Adrenal gland (tissue), 12 donors: ENCODE results near the gene NEIL3. TPM values are rescaled to one million over a fixed set of nuclear protein-coding genes. Genes with fewer than 3 reads are reported as not detected.

Experiments
- DNase-seq, 7 donors: peaks; one replicate each; pipeline ENCODE4 v3.0.0-alpha.2; 2019 to 2020
- H3K27ac ChIP-seq, 5 donors: fragments of 200-600 bp; sonication (generic) in 4 of 5; 1 replicate in 3 of 5; 2 replicates in 2 of 5; pipeline versions ENCODE4 v1.5.1 to v1.8.0; 2016 to 2020; ENCODE audit warnings: mild to moderate bottlenecking in 1 of 5
- H3K27me3 ChIP-seq: fragments of 200-600 bp; 2 replicates; pipeline ENCODE4 v1.8.0; 2021
- H3K36me3 ChIP-seq, 2 donors: fragments of 200-600 bp; replicated peaks in 1 of 2; 1 replicate in 1 of 2; 2 replicates in 1 of 2; pipeline versions ENCODE4 v1.5.1 to v1.8.0; 2018 to 2022
- H3K4me1 ChIP-seq, 2 donors: fragments of 200-600 bp; replicated peaks in 1 of 2; 1 replicate in 1 of 2; 2 replicates in 1 of 2; pipeline versions ENCODE4 v1.5.1 to v1.8.0; 2018 to 2021
- H3K4me3 ChIP-seq, 4 donors: fragments of 200-600 bp; sonication (generic) in 3 of 4; one replicate each; pipeline ENCODE4 v1.5.1; 2016 to 2018
- H3K9me3 ChIP-seq, 3 donors: fragments of 200-600 bp; sonication (generic) in 1 of 3; replicated peaks in 1 of 3; 1 replicate in 2 of 3; 2 replicates in 1 of 3; pipeline versions ENCODE4 v1.5.1 to v1.8.0; 2016 to 2021
- POLR2A ChIP-seq, 2 donors: fragments of 450-650 bp; IDR thresholded peaks; one replicate each; pipeline ENCODE4 v1.6.1; 2017; ENCODE audit warnings: antibody characterized with exemption in 2 of 2, mild to moderate bottlenecking in 2 of 2, moderate library complexity in 1 of 2
- WGBS, 4 donors: extraction: QIAGEN DNeasy Blood & Tissue Kit in 2 of 4; methylation state at CpG; one replicate each; pipeline versions ENCODE4 v1.1.5 to v1.1.7; 2013 to 2017; 5-methylcytosine and 5-hydroxymethylcytosine counted together
- intact Hi-C, 2 donors: fragments of 100-400 bp; cut with DNase I; formaldehyde crosslinking; loops; one replicate each; pipeline versions ENCODE4 v1.14.1 to v1.15.0; 2022 to 2023
- polyA plus RNA-seq, 3 donors: library from polyadenylated mRNA; stranded (reverse); fragments of 200-250 nt in 2 of 3; fragments of 350-450 nt in 1 of 3; fragmentation: Illumina TruSeq in 1 of 3; extraction: RNeasy Lipid Tissue Mini Kit (QIAGEN cat#74804) in 1 of 3; gene quantifications; one replicate each; pipeline ENCODE4 v1.2.3, GENCODE V29; 2013 to 2014
- total RNA-seq, 9 donors: library from RNA; depleted of rRNA in 4 of 9; stranded (reverse); fragments of >200 nt in 4 of 9; fragments of 120-200 nt in 1 of 9; fragmentation: NEBNext Ultra II Directional in 1 of 9; extraction: Animal tissue kit (Norgen Biotek cat#: 25700) in 1 of 9; gene quantifications; one replicate each; pipeline versions ENCODE4 v1.1.0 to v1.2.4, GENCODE V29; 2013 to 2023
- TF ChIP-seq, protein P1 (sequence below), 6 experiments: fragments of 450-650 bp in 4 of 6; fragments of 200-600 bp in 2 of 6; sonication (generic) in 1 of 6; IDR thresholded peaks; 1 replicate in 5 of 6; 2 replicates in 1 of 6; pipeline versions ENCODE4 v1.5.1 to v1.8.0; 2016 to 2021; ENCODE audit warnings: antibody characterized with exemption in 6 of 6, mild to moderate bottlenecking in 2 of 6, moderate library complexity in 1 of 6
- donor health status: healthy with polysubstance abuse.
- donor health status: Bipolar disorder and iron deficiency.
- donor health status: DM: yes; HTN: yes; CAD: no.
- donor health status: DM: no; HTN: no; CAD: no.
- donor health status: DM: no; HTN: no; CAD: no.
- donor health status: DM: yes; HTN: yes; CAD: no.

NEIL3 gene
- total and polyA plus RNA-seq, 12 donors = 0.03 to 3.3 (median 0.27) TPM; not detected in 4

DNA sequence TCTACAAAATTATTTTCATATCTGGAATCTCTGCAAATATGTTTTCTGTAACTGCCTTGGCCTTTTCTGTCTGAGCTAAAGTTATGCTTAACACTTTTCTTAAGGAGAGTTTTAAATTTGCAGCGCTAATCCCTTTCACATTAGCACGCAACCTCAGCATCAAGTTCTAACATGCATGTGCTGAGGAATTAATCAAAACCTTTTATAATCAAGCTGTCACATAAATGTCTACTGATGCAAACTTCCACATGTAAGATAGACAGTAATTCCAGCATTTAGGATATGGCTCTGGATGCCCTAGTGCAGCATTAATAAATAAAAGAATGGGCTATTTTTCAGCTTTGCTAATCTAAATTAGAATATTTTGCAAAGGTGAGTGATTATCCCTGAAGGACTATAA, 17.5 kb upstream of the NEIL3 start:
- no peaks in the 10 kb centered on the region for H3K36me3 ChIP-seq
- TF ChIP-seq, protein P1, sequence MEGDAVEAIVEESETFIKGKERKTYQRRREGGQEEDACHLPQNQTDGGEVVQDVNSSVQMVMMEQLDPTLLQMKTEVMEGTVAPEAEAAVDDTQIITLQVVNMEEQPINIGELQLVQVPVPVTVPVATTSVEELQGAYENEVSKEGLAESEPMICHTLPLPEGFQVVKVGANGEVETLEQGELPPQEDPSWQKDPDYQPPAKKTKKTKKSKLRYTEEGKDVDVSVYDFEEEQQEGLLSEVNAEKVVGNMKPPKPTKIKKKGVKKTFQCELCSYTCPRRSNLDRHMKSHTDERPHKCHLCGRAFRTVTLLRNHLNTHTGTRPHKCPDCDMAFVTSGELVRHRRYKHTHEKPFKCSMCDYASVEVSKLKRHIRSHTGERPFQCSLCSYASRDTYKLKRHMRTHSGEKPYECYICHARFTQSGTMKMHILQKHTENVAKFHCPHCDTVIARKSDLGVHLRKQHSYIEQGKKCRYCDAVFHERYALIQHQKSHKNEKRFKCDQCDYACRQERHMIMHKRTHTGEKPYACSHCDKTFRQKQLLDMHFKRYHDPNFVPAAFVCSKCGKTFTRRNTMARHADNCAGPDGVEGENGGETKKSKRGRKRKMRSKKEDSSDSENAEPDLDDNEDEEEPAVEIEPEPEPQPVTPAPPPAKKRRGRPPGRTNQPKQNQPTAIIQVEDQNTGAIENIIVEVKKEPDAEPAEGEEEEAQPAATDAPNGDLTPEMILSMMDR (IDR thresholded peaks at IDR 0.05) = no peak
- TF ChIP-seq POLR2A (IDR thresholded peaks at IDR 0.05) = no peak
- 92 to 97% (median 96%) methylated on average over 2 of the region's 2 CpGs for WGBS, 4 donors
- intact Hi-C loops = no loop called here
- no peaks in the 10 kb centered on the region for H3K9me3 ChIP-seq
- no peak overlapping the region for H3K27ac ChIP-seq
- H3K4me1 ChIP-seq = no peaks in the 10 kb centered on the region
- H3K27me3 ChIP-seq = no peaks in the 10 kb centered on the region
- DNase-seq = no peak
- no peak overlapping the region for H3K4me3 ChIP-seq

DNA sequence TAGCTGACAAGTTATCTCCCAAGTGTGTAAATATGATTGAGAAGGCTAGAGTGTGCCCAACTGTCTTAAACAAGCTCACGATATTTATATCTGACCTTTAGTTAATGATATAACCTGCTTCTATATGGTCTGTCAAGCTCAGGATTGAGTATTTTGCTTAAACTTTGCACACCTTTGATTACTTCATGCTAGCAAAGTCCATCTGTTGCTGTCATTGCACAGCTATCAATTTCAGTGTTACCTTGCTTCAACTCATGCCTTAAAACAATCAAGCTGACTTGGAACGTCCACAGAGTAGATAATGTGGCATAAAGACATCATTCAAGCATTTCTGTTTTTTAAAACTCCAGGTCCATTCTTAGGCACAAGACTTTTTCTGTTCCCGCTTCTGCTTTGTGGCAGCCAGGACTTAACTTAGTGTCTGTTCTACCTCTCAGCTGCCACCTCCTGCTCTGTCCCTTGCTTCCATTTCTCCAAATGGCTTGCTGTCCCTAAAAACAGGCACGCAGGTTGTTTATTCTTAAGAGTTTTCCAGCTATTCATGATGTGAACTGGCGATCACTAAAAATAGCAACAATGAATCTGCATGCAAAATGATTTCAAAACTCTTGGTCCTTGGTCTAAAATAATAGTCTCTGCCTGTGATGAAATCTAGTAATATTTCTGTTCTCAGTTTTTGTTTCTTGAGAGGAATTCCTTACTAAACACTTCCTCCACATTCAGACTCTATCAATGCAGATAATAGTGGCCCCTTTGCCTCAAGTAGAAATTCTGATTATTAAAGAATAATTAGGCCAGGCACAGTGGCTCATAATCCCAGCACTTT, 16.3 kb upstream of the NEIL3 start:
- Histone ChIP-seq H3K27me3 (no peaks in the 10 kb centered on the region), H3K9me3 (no peaks in the 10 kb centered on the region), H3K4me1 (no peaks in the 10 kb centered on the region), H3K36me3 (no peaks in the 10 kb centered on the region), H3K27ac (no peak overlapping the region), H3K4me3 (no peak overlapping the region)
- 57 to 72% (median 66%) methylated on average over 5 of the region's 5 CpGs for WGBS, 4 donors
- intact Hi-C loops = no loop called here
- no peak for TF ChIP-seq POLR2A (IDR thresholded peaks at IDR 0.05)
- TF ChIP-seq, protein P1 (IDR thresholded peaks at IDR 0.05) = no peak
- no peak for DNase-seq

DNA sequence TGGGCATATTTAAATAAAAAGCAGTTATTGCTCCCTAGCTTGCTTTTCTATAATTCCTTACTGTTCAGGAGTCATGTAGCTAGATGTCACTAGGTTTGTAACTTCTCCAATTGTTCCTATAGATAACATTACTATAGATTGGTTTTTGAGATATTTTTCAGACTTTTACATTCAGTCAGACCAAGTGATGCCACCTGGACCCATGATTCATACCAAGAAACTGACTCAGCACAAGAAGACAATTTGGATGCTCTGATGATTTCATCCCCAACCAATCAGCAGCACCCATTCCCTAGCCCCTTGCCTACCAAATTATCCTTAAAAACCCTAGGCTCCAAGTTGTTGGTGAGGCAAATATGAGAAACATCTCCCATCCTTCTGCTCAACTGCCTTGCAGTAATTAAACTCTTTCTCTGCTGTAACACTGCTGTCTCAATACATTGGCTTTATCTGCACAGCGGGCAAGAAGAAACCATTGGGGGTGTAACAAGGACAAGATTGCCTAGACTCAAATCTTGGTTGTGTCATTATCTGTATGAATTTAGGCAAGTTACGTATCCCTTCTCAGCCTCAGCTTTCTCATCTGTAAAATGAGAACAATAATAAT, 11.8 kb upstream of the NEIL3 start:
- no peak overlapping the region for H3K27ac ChIP-seq
- DNase-seq = no peak
- TF ChIP-seq, protein P1 (IDR thresholded peaks at IDR 0.05) = no peak
- no peak for TF ChIP-seq POLR2A (IDR thresholded peaks at IDR 0.05)
- no peaks in the 10 kb centered on the region for H3K4me1 ChIP-seq
- no peaks in the 10 kb centered on the region for H3K36me3 ChIP-seq
- no peaks in the 10 kb centered on the region for H3K27me3 ChIP-seq
- WGBS, 4 donors = 89 to 98% (median 94%) methylated on average over 2 of the region's 2 CpGs
- intact Hi-C loops = no loop called here
- no peaks in the 10 kb centered on the region for H3K9me3 ChIP-seq
- no peak overlapping the region for H3K4me3 ChIP-seq

DNA sequence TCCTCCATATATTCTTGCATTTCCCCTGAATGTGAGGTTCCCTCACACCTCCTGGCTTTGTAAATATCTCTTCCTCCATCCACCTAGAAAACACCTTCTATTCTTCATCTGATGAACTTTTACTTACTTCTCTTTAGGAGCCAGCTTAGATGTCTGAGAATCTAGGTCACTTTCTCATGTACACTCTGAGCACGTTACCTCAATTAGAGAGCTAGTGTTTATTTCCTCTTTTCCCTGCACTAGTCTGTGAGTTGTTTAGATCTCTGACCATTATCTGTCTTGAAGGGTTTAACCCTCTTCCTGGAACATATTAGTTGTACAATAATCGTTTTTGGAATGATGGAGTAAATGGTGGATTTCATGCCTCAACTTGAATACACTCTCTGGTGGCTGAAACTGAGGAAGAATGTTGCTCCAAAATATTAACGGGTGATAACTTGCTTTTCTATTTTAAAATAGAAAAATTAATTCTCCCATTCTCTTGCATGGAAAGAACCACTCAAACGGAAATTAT, 8.5 kb upstream of the NEIL3 start:
- no peak for TF ChIP-seq POLR2A (IDR thresholded peaks at IDR 0.05)
- TF ChIP-seq, protein P1 (IDR thresholded peaks at IDR 0.05) = no peak
- Histone ChIP-seq H3K27me3 (no peaks in the 10 kb centered on the region), H3K36me3 (no peaks in the 10 kb centered on the region), H3K4me1 (no peaks in the 10 kb centered on the region), H3K4me3 (no peak overlapping the region), H3K27ac (no peak overlapping the region), H3K9me3 (no peaks in the 10 kb centered on the region)
- intact Hi-C loops = no loop called here
- 48 to 60% (median 56%) methylated on average over 4 of the region's 4 CpGs for whole genome bisulfite sequencing, 4 donors
- no peak for DNase-seq
